Colon (tissue), 2 donors: ENCODE results near the gene BRF1.
"Not testable (repeated sequence)": the region's sequence is repeated elsewhere in the genome, so short reads cannot be mapped to it uniquely, and the experiment has no call there.

Experiments used
- FAIRE-seq: peaks from 2 replicates; lab custom pipeline; 2012; peaks lifted over from hg19 to GRCh38; lab: Jason Lieb, UNC
- donor health status: control.
- donor health status: control.

BRF1 gene

GRCh38 chr14:105290621-105291346, 10.0 kb downstream of the BRF1 start:
- FAIRE-seq, result no peak

DNA sequence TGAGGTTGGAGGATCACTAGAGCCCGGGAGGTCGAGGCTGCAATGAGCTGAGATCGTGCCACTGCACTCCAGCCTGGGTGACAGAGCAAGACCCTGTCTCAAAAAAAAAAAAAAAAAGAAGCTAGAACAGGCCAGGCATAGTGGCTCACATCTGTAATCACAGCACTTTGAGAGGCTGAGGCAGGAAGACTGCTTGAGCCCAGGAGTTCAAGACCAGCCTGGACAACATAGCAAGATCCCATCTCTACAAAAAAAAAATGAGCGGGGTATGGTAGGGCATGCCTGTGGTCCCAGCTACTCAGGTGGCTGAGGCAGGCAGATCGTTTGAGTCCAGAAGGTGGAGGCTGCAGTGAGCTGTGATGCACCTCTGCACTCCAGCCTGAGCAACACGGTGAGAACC, 11.9 kb downstream of the BRF1 start:
- not testable (repeated sequence) for FAIRE-seq

- FAIRE-seq, result no peak
These were observed 13.3 kb downstream of the BRF1 start for GRCh38 chr14:105287249-105288102.

GRCh38 chr14:105286759-105287144, 14.0 kb downstream of the BRF1 start:
- FAIRE-seq, result no peak

- no peak for FAIRE-seq
These were observed 15.6 kb downstream of the BRF1 start for GRCh38 chr14:105285174-105285573.

DNA sequence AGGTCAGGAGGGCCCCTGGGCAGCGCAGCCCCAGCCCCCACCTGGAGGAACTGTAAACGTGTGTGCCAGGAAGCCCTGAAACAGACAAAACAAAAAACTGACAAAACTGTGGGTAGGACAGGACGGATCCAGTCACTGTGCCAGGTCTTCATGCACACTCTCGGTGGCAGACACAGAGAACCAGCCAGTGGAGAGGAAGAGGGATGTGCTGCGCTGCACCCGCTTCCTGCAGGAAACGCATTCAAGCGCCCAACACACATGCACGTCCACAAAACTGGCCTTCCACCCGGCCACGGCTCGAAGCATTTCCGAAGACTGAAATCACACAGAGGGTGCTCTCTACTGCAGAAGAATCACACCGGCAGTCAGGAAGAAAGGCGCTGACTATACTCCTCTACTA, 16.9 kb downstream of the BRF1 start:
- no peak for FAIRE-seq

GRCh38 chr14:105283028-105283427, 17.8 kb downstream of the BRF1 start:
- FAIRE-seq, result no peak

DNA sequence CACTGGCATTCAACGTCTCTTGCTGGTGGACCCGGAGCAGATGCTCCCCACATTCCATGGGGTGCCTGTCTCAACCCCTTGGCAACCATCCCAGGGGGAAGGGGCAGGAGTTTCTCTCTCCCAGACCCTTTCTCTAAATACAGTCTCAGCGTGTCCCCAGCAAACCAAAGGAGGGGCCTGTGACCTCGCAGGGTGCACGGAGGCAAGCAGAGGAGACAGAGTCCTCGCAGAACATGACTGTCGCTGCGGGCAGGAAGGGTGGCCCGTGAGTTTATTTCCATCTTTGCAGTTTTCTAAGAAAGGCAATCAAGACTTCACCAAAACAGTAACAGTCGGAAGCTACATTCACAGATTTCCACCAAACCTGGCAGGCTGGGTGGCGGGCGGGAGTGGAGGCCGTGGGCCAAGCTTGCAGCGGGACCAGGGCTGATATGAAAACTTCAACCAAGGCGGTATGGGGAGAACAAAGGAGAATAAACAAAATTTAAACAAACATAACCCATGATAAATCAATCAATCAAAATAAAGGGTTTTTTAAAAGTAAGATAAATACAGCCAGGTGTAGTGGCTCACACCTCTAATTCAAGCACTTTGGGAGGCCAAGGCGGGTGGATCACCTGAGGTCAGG, 18.6 kb downstream of the BRF1 start:
- no peak for FAIRE-seq

- FAIRE-seq, result no peak
These were observed 19.3 kb downstream of the BRF1 start for GRCh38 chr14:105281371-105282097.

DNA sequence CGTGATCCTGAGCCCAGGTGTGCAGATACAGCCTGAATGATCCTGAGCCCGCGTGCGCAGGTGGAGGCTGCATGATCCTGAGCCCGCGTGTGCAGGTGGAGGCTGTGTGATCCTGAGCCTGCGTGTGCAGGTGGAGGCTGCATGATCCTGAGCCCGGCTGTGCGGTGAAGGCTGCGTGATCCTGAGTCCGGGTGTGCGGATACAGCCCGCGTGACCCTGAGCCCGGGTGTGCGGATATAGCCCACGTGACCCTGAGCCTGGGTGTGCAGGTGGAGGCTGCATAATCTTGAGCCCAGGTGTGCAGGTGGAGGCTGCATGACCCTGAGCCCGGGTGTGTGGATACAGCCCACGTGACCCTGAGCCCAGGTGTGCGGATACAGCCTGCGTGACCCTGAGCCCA, 20.3 kb downstream of the BRF1 start:
- no peak for FAIRE-seq

DNA sequence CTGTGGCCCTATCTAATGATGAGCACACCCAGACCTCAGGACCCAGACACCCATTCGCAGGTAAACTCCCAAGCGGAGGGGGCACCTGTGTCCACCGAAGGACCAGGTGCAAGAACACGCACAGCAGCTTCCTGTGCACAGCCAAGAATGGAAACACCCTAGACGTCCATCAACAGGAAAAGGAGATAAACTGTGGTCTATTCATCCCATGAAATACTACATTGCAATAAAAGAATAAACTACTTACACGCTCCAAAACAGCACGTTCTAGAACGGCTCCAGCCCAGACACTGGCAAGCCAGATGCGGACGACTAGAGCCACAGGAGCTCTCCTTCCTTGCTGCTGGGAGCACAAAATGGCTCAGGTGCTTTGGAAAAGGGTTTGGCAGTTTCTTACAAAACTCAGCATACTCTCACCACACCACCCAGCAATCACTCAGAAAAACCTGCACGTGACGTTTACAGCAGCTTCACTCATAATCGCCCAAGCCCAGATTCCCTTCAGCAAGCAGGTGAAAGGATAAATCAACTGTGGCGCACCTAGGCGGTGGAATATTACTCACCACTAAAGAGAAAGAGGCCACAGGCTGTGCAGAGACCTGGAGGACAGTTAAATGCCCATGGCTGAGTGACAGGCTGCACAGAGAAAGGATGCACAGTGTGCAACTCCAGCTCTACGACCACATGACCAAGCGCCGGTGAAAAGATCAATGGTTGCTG, 21.0 kb downstream of the BRF1 start:
- FAIRE-seq, result no peak

DNA sequence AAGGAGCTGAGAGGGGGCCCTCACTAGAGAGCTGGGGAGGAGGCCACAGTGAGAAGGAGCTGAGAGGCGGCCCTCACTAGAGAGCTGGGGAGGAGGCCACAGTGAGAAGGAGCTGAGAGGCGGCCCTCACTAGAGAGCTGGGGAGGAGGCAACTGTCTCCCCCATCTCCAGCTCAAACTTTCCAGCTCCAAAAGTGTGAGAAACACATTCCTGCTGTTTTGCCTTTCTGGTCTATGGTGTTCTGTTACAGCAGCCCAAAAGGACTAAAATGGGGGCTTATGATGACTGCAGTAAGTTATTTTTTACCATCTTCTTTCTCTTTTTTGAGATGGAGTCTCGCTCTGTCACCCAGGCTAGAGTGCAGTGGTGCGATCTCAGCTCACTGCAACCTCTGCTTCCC, 23.4 kb downstream of the BRF1 start:
- FAIRE-seq, result not testable (repeated sequence)

DNA sequence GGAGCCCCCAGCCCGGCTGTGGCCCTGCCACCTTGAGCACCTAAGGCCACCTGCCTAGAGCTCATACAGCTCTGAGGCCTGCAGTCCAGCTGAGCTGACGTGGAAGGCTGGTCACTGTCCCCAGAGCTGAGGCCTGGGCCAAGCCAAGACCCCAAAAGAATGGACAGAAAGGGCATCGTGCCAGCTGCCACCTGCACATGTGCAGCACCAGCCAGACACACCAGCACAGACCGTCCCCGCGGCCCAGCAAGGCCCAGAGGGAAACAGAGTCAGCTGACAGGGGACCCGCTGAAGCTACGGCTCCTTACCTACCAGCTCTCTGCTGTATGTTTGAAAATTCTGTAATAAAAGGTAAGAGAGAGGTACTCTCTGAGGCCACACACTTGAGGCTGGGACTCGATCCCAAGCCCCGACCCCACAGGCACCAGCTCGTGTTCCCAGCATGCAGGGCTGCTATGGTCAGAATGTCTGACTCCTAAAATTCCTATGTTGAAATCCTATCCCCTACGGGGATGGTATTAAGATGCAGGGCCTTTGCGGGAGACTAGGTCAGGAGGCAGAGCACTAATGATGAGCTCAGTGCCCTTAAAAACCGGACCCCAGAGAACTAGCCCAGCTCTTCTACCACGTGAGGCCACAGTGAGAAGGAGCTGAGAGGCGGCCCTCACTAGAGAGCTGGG, 25.4 kb downstream of the BRF1 start:
- FAIRE-seq, result no peak

GRCh38 chr14:105274637-105275036, 26.2 kb downstream of the BRF1 start:
- FAIRE-seq, result no peak

- FAIRE-seq, result no peak
These were observed 27.7 kb downstream of the BRF1 start for GRCh38 chr14:105273062-105273461.

GRCh38 chr14:105272623-105273022, 28.2 kb downstream of the BRF1 start:
- FAIRE-seq, result no peak

DNA sequence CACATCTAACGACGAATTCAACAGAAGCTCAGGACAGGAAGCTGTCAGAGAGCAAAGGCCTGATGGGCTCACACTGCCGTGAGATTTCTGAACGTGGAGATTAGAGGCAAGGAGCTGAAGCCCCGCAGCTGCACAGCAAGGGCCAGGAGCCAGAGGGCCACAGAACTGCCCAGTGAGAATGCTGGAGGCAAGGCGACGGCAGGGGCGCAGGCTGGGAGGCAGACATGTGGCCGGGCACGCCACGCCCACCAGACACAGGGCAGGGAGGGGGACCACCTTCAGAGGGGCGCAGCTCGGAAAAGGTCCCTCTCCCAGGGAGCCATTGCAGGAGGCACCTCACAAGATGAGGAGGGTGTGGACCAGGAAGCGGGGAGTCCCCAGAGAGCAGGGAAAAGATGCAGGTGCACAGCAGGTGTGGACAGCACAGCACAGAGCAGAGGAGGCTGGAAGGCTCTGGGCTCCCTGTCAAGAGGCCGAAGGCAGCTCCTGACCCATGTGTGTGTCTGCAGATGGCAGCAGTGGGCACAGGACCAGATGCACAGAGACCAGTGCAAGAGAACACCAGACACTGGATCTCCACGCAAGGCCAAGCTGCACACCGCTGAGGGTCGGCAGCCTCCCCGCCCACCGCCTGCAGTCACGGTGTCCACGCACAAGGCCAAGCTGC, 29.4 kb downstream of the BRF1 start:
- no peak for FAIRE-seq

GRCh38 chr14:105269405-105269804, 31.4 kb downstream of the BRF1 start:
- no peak for FAIRE-seq

DNA sequence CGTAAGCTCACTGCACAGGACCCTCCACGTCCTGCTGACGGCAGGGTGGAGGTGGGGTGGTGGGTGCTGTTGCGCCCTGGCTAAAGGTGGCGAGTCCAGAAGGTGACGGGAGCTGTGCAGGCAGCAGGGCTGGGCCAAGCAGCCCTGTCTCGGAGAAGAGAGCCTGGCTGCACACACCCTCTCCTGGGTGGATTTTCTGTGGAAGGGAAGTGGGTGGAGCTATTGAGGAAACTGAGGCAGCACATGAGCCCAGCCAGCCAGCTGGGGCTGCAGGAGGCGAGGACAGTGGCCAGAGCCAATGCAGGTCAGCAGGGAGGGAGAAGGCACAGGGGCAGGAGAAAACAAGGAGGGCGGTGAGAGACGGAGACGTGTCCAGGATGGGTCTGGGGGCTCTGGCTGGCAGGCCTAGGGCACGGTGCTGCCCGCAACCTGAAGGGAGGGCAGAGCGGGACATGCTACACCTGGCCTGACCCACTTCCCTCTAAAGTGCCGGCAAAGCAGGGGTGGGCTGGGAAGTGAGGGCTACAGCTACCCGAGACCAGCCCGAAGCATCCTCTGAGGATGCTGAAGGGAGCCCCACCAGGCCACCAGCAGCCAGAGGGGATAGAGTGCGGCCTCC, 32.0 kb downstream of the BRF1 start:
- no peak for FAIRE-seq
